SH-SY5Y (cell line): ENCODE results near the gene CDK18.

Experiments
- GATA2 ChIP-seq: IDR thresholded peaks from 2 replicates; pipeline ENCODE4 v1.6.1; 2011; ENCODE audit warnings: mild to moderate bottlenecking, low read depth, low read length
- GATA3 ChIP-seq: IDR thresholded peaks from 2 replicates; pipeline ENCODE4 v1.6.1; 2011; ENCODE audit warnings: low read depth, mild to moderate bottlenecking, low read length, moderate library complexity

The CDK18 gene

GRCh38 chr1:205531191-205532025 lies 26.9 kb downstream of the CDK18 start:
- TF ChIP-seq GATA2 (no peak), GATA3 (no peak)

DNA sequence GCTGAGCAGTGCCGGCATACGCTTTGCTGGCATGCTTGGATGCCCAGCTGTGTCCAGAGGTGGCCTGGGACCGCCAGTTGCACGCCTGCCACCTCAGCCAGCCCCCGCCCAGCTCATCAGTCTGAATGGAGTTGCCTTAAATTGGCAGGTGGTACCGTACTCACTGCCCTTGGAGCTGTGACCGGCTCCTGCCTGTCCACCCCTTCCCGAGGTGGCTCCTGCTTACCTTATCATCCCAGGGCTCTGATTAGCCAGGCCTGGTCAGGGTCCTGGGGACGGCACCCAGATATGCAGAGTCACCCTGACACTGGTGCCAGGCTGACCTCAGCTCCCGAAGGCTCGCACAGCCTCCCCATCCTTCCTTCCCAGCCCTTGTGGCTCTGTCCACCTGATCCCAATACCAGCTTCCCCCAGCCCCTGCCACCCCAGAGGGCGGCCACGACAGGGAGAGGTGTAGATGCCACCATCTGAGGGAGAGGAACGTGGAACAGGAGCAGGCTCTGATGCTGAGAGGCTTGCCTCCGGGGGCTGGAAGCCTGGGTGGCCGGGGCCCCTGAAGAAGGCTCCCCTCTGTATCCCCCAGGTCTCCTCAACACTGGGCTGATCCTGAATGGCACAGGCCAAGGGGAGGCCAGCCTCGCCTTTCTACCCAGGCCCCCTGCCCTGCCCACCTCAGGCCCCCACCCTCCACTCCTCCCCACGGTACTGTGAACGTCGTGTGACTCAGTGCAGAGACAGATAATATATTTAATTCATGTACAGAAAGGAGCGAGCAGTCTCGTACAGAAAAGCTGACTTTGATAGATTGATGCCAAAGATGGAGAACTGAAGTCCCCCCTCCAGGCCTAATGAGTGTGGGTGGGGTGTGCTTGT lies 27.8 kb downstream of the CDK18 start:
- TF ChIP-seq GATA2 (no peak), GATA3 (no peak)

DNA sequence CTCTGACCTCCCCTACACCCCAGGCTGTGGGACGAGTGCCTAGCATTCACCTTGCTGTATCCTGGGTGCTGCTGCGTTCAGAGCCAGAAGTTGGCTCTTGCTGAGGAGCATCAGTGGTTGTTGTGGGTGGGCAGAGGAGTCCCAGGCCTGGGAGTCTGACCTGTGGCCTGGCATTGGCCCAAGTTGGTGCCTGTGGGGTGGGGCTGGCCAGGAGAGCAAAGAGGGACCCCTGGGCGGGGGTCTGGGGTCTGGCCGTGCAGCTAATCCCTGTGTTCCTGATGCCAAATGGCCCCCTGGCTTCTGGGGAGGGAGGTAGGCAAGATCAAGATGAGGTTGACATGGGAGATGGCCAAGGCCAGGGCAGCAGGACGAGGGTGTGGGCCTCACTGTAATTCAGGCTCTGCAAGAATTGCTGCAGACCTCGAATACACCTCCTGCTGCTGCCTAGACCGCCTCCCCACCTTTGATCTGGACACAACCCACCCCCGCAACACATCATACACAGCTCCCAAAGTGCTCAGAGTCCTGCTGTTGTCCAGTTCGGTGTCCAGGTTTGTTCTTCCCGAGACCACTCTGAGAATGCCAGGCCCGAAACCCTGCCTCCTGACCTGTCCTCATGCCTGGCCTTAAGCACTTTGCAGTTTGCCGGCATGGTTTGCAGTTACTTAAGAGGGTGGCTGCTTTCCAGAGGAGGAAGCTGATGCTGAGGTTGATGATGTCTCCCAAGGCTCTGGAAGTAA lies 28.7 kb downstream of the CDK18 start:
- TF ChIP-seq GATA2 (no peak), GATA3 (no peak)

- TF ChIP-seq GATA3, result no peak
- TF ChIP-seq GATA2, result no peak
Measured at GRCh38 chr1:205533748-205534443, 29.4 kb downstream of the CDK18 start.

DNA sequence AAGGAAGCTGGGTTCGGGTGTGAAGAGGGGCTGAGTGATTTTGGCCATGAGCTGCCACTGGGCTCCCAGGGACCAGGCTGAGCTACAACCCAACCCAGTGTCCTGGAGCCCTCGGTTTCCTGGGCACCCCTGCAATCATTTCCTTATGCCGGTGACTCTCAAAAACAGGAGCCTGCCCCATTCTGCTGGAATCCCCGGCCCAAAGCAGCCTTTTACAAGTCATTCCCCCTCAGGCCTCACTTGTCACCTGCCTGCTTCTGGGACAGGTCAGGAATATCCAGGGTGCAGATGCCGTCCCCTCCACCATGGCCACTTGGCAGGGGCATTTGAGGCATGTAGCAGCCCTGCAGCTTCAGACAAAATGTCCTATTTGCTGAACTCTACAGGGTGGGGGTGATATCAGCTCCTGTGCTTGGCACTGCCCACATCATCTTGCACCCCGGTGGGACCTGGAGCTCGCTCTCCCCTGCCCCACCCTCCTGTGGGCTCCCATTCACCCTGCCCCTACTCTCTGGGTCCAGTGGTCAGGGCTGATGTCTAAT lies 30.0 kb downstream of the CDK18 start:
- TF ChIP-seq GATA2, result no peak
- no peak for TF ChIP-seq GATA3

DNA sequence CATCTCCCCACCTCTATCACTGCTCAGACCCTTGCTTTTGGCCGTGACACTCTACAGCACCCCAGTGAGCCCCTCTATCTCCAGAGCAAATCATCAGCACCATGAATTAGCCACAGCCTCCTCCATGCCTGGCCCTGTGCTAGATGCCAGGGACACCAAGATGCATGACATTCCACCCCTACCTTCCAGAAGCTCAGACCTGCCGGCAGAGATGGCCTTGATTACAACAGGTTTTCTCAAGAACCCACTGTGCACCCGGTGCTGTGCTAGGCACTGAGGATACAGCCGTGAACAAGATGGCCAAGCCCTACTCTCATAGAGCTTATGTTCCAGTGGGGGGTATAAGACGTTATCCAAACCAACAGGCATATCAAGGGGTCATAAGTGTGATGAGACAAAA lies 30.6 kb downstream of the CDK18 start:
- no peak for TF ChIP-seq GATA2
- no peak for TF ChIP-seq GATA3

- TF ChIP-seq GATA3, result no peak
Measured at GRCh38 chr1:205535866-205536758, 31.6 kb downstream of the CDK18 start.

DNA sequence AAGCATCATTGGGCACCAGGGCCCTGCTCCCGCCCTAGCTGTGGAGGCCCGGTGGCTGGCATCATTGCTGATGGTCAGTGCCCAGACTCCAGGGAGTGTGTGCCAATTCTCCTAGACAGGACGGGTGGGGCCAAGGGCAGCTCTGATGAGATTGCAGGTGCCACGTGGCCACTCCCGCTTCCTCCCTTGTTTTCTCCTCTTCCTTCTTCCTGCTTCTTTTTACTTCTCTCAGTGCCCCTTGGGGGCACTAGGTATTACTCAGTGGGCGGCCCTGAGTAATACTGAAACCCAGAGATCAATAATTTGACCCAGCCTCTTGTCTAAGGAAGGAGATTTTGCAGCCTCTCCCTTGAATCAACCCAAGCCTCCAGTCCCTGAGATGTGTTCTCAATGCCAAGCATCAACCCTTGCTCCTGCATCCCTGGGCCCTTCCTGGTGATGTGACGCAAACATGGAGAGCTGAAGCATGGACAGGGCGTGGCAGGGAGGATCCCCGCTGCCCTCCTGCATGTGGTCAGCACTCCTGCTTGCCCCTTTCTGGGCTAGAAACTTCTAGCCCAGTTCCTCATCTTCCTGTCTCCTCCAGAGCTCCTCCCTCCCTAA lies 32.4 kb downstream of the CDK18 start:
- TF ChIP-seq GATA2 (no peak), GATA3 (no peak)

DNA sequence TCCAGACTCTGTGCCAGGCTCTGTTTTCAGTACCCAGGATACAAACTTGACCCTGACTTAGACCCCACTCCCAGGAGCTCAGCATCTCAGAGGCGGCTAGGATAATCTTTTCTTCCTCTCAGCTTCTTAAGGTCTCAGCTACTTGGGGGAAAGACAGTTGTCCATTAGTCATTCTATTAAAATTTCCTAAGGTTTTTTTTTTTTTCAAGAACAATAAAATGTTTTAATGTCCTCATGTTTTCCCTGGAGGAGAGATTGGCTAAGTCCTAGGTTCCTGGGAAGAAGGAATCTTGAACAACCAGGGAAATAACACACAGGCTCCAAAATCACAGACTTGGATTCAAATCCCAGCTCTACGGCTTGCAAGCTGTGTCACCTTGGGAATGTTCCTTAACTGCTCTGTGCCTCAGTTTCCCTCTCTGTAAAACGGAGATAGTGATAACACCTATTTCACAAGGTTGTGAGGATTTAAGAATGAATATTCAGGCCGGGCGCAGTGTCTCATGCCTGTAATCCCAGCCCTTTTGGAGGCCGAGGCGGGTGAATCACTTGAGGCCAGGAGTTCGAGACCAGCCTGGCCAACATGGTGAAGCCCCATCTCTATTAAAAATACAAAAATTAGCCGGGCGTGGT lies 33.0 kb downstream of the CDK18 start:
- TF ChIP-seq GATA3 (no peak), GATA2 (no peak)

DNA sequence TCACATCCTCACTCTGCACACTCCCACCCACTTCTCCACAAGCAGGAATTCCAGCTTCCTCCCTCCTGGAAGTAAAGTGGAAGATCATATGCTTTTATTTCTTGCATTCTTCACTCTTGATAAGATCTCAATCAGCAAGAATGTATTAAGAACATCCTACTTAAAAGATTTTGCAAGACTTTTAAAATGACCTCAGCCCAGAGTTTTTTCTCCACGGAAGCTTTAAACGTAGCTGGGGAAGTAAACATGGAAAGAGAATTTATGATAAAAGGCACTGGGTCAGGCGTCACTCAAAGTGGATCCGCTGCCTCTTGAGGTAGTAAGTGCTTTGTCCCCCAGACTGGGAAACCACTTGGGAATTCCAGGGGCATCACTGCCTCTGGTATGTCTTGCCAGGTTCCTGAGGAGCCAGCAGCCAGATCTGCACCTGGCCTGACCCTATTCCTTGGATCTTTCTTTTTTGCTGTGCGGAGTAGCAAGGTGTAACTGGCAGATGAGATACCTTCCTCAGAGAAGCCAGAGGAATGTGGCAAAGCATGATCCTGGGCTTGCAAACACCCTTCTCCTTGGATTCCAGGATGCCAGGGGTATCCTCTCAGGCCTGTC lies 33.9 kb downstream of the CDK18 start:
- TF ChIP-seq GATA3 (no peak), GATA2 (no peak)

DNA sequence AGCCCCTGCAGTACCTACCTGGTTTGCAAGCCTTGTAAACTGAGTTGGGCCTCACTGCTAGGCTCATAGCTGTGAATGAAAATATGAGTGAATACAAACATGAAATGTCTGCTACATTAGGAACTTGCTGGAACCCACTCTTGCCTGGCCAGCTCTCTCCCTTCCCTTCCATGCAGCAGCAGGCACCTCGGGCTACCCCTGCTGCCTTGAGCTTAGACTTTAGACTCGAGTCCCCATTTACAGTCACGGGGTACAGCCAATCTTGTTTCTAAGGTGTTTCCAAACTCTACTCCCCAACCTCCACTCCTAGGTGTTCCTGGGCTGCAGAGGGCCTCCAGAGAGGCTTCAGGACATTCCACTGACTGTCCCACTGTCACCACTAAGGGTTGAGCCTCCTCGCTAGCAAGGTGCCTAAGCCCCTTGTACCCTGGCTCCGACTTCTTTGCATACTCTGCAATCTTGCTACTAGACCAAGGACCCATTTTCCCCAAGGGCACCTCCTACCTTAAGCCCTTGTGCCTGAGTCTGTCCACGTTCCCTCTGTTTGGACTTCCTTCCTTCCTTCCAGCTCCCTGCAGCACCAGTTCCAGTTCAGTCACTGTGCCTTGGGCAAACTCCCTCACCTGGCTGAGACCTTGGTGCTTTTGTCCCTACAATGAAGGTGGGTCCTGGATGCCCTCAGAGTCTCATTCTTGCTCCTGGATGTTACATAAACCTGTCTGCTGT lies 36.9 kb downstream of the CDK18 start:
- no peak for TF ChIP-seq GATA2
- no peak for TF ChIP-seq GATA3
